ENCODE data around the gene VSTM5.
"Not testable (repeated sequence)": the region's sequence is repeated elsewhere in the genome, so short reads cannot be mapped to it uniquely, and the experiment has no call there.

VSTM5 gene, protein sequence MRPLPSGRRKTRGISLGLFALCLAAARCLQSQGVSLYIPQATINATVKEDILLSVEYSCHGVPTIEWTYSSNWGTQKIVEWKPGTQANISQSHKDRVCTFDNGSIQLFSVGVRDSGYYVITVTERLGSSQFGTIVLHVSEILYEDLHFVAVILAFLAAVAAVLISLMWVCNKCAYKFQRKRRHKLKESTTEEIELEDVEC

GRCh38 chr11:93850594-93851018 lies at the start of gene VSTM5:
TSS of gene VSTM5 (minus strand) at chr11:93850618. CDS start at chr11:93850502, 116 bp downstream.
- DNase-seq (ENCODE audit: low read depth) = no peak

- no peak for DNase-seq (ENCODE audit: low read depth)
Measured at GRCh38 chr11:93895106-93895862, 44.9 kb upstream of the VSTM5 start.

- no peak for DNase-seq (ENCODE audit: low read depth)
Measured at GRCh38 chr11:93890391-93891051, 40.1 kb upstream of the VSTM5 start.

- DNase-seq (ENCODE audit: low read depth) = no peak
Measured at GRCh38 chr11:93887111-93887510, 36.7 kb upstream of the VSTM5 start.

DNA sequence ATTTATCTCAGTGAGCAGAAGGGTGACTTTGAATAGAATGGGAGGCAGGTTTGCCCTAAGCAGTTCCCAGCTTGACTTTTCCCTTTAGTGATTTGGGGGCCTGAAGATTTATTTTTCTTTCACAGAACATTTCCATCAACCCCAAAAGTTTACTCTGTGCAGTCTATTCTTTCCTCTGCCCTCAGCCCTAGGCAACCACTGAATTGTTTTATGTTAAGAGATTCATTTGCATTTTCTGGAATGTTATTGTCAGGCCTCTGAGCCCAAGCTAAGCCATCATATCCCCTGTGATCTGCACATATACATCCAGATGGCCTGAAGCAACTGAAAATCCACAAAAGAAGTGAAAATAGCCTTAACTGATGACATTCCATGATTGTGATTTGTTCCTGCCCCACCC lies 28.7 kb upstream of the VSTM5 start:
- DNase-seq (ENCODE audit: low read depth) = not testable (repeated sequence)

DNA sequence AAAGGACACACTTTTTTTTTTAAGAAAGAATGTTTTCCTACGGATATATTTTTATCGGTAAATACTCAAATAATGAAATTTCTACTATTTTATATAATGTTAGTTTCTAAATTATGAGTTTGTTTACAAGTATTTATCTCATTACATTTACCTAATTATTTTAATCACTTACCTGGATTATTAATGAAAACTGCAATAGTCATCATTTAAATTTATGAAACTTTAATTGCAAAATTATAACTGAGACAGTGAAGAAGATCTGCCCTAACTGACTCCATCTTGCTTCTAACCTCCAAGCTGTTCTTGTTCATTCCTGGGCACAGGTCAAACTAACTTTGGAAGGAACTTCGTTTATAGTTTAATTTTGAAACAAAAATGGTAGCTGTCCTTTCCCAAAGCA lies 25.2 kb upstream of the VSTM5 start:
- no peak for DNase-seq (ENCODE audit: low read depth)

DNA sequence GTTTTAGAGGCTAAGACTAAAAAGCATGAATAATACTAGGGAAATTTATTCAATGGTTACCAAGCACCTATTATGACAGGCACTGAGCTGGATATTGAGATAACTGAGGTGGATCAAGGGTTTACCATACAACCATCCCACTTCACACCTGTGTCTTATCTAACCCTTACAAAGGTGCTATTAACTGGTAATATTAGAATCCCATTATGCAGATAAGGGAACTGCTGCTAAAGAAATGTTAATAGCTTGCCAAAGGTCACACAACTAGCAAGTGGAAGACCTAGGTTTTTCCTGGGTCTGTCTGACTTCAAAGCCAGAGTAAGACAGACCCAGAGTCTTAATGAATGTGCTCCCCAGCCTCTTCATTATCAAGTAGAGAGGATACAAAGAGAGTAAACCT lies 21.1 kb upstream of the VSTM5 start:
- DNase-seq (ENCODE audit: low read depth) = no peak

GRCh38 chr11:93870616-93871015 lies 20.2 kb upstream of the VSTM5 start:
- no peak for DNase-seq (ENCODE audit: low read depth)

GRCh38 chr11:93869830-93870229 lies 19.4 kb upstream of the VSTM5 start:
- DNase-seq (ENCODE audit: low read depth) = no peak

GRCh38 chr11:93868404-93868803 lies 18.0 kb upstream of the VSTM5 start:
- not testable (repeated sequence) for DNase-seq (ENCODE audit: low read depth)

GRCh38 chr11:93861808-93862207 lies 11.4 kb upstream of the VSTM5 start:
- DNase-seq (ENCODE audit: low read depth) = no peak

- DNase-seq (ENCODE audit: low read depth) = no peak
Measured at GRCh38 chr11:93858121-93858775, 7.8 kb upstream of the VSTM5 start.

DNA sequence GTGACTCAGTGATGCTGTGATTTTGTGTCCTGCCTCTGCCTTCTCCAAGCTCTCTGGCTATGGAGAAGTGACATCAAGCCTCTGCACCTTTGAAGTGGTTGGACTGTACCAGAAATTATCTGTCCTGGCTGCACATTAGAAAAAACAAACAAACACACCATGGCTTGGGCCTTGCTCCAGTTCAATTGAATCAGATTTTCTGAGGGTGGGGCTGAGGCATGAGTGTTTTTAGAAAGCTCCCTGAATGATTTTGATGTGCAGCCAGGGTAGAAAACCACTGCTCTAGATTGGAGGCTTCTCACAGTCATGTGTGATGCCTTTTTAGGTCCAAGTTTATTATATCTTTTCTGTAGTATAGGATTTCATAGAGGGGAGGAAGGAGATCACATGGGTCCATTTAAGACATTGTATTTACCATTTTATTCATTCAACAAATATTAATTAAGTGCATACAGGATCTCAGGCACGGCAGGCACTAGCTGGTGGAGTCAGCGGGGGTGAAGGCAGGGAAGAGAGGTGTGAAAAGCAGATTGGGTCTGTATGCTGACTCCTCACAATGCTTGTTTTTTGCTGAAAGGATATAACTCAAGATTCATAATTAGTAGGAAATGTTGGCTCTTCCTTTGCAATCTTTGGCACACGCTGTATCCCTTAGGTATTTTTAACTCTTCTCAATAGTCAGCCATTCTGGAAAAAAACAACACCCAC lies 7.1 kb upstream of the VSTM5 start:
- DNase-seq (ENCODE audit: low read depth) = no peak

GRCh38 chr11:93852242-93852641 lies 1.8 kb upstream of the VSTM5 start:
- DNase-seq (ENCODE audit: low read depth) = no peak

- no peak for DNase-seq (ENCODE audit: low read depth)
Measured at GRCh38 chr11:93849751-93850593, 446 bp downstream of the VSTM5 start.

- DNase-seq (ENCODE audit: low read depth) = no peak
Measured at GRCh38 chr11:93849201-93849600, 1.2 kb downstream of the VSTM5 start.

GRCh38 chr11:93846411-93846810 lies 4.0 kb downstream of the VSTM5 start:
- no peak for DNase-seq (ENCODE audit: low read depth)

DNA sequence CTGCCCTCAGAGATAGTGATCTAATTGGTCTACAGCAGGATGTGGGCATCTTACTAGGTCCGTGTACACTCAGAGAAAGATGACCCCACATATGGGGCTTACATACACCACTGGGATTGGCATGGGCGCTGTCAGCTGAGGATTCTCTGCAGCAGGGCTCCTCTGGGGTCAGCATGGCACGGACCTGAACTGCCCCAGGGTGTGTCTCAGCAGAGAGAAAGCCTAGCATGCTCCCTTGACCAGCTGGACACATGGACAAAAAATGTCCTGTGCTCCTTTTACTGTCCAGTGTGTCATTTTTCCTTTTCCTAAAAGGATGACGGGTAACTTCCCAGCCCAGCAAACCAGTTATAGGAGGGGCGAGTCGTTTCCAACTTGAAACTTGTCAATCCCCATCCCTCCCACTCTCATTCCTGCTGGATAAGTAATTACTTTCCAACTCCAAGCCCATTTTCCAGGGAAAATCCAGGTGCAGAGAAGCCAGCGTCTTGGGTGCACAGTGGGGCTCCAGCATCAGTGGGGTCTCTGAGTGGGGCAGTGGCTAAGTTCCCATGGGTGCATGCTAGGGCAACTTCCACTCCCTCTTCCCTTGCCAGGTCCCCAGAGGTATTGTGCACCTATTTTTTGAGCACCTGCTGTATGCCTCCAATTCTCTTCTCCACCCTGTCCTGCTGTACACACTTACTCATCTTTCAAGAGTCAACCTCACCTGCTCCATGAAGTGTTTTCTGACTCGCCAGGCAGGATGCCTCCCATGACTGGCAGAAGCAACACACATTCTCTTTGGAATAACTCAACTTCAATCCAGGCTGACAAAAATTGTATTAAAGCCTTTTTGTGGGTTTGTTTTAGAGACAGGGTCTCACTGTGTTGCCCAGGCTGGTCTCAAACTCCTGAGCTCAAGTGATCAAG lies 5.0 kb downstream of the VSTM5 start:
- DNase-seq (ENCODE audit: low read depth) = no peak

- DNase-seq (ENCODE audit: low read depth) = no peak
Measured at GRCh38 chr11:93844568-93844967, 5.8 kb downstream of the VSTM5 start.

DNA sequence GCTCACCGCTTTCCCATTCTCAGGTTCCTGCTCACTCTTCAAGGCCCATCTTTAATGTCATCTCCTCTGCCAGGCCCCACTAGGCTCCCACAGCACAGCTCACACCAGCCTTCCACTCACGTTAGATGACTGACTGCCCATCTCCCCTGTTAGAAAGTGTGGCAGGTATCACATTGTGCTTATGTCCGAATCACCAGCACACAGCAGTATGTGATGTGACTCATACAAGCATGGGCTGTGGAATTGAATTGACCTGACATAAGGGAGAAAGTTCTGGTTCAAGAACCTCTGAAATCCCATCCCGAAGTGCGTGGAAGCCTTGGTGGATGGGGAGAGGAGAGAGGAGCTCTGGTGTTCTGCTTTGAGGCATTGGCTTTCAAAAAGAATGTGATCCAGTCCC lies 6.5 kb downstream of the VSTM5 start:
- no peak for DNase-seq (ENCODE audit: low read depth)

Data from activated T-cell treated with anti-CD3 and anti-CD28 coated beads for 1 hour (primary cell).